K562 treated with DMSO at 1 percent for 48 hours (cell line): ENCODE results near the gene BAG1. TPM values are rescaled to one million over a fixed set of nuclear protein-coding genes. Genes with fewer than 3 reads are reported as not detected.

Experiments
- total RNA-seq: library from RNA; unstranded; fragments of 300-600 nt; gene quantifications from 2 replicates; pipeline ENCODE4 v1.2.3, GENCODE V29; 2022; ENCODE audit warnings: low replicate concordance; ENCODE audit errors: extremely low read depth

BAG1 gene
- total RNA-seq = not detected in 2 replicates

DNA sequence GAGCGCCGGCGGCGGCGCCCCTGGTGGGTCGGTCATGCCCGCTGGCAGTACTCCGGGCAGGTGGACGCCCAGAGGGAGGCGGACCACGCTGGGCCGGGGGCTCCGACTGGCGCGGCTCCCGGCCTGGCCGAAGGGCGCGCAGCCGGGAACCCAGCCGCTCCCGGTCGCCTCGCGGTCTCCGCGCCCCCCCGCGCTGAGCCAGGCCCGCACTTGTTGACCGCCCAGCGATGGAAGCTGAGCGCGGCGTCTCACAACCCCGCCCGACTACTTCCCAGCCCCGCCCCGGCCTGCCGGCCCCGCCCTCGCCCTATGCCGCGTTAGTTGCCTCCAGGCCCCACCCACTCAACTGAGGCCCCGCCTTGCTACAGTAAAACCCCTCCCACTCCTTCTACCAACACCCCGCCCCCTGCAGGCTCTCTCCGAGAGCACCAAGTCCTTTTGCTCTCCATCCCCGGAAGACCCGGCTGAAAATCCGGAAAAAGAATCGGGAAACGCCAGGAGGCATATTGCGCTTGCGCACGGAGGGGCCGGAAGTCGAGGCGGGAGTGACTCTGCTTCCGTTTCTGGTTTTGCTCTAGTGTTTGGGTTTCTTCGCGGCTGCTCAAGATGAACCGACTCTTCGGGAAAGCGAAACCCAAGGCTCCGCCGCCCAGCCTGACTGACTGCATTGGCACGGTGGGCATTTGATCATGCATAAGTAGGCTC lies at the start of gene BAG1, which contains the start of gene CHMP5:
BAG1 (minus strand) TSS at position 236 of the 705 bp plus-strand sequence.
CHMP5 (plus strand) TSS at position 577 of the 705 bp plus-strand sequence; CDS start at position 607, 30 bp downstream.

DNA sequence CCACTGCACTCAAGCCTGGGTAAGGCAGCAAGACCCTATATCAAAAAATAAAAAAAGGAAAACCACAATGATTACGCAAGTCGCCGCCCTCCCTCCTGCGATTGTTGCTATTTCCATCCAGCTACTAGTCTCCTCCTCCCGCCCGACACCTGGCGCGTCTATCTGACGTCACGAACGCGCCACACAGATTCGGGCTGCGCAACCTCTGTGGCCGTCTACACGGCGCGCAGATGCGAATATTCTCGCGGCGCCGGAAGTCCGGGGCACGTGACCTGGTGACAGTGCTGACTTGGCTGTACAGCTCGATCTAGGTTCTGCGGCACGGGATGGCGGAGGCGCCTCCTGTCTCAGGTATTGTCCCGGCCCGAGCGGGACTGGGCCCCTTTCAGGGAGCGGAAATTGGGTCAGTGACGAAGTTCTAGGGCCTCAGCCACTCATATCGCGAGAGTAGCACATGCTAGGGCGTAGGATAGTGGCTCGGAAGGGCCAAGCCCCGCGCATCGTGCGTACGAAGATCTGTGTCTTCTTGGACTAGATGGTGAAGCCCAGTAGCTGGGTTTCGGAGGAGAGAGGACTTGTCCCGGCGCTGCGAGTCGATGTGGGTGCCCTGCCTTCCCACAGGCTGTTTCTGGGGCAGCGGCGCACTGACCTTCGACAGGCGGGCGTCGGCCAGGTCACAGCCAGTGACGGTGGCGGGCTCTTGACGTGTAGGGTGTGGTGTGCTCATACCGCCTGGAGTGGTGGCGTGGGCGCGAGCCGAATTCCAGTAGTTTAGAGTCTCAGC lies 25.9 kb upstream of the BAG1 start, which contains the start of gene NFX1:
NFX1 (plus strand) TSS at position 270 of the 784 bp plus-strand sequence; CDS start at position 327, 57 bp downstream.

DNA sequence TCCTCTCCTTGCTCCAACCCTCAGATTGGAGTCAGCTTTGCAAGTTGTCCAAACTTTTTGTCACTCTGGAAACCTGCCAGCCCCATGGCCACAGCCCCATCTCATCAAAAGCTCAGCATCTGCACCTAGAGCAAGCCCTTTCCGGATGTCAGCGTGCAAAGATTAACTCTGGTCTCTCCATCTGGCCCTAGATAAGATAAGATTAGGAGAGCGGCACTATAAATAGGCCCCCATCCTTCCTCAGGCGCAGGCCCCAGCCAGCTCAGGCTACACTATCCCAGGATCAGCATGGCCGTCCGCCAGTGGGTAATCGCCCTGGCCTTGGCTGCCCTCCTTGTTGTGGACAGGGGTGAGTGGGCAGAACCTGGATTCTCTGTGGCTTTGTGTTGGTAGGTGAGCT lies 24.6 kb downstream of the BAG1 start, which contains the start of gene SPINK4:
SPINK4 (plus strand) TSS at position 247 of the 400 bp plus-strand sequence; CDS start at position 289, 42 bp downstream.

Other genes starting within 250 kb of the BAG1 start
- not detected in 2 replicates for gene DNAJA1, start 239.4 kb downstream of the BAG1 start, total RNA-seq
- not detected in 2 replicates for gene SMU1, start 188.0 kb downstream of the BAG1 start, total RNA-seq
- 85.8 TPM in 1 of 2 replicates, not detected in the other for gene B4GALT1, start 97.4 kb downstream of the BAG1 start, total RNA-seq
- gene SPINK4, start 24.5 kb downstream of the BAG1 start, total RNA-seq = not detected in 2 replicates
- not detected in 2 replicates for gene CHMP5, start 341 bp upstream of the BAG1 start, total RNA-seq
- not detected in 2 replicates for gene NFX1, start 25.8 kb upstream of the BAG1 start, total RNA-seq
- not detected in 2 replicates for gene AQP7, start 137.9 kb upstream of the BAG1 start, total RNA-seq
- not detected in 2 replicates for gene AQP3, start 182.9 kb upstream of the BAG1 start, total RNA-seq
- gene NOL6, start 209.2 kb upstream of the BAG1 start, total RNA-seq = not detected in 2 replicates